Breast epithelium (tissue), 4 donors: ENCODE measurements around the gene MYO9B. TPM values are rescaled to one million over a fixed set of nuclear protein-coding genes. Genes with fewer than 3 reads are reported as not detected.

ENCODE experiments used
- DNase-seq, 2 donors: peaks; one replicate each; pipeline ENCODE4 v3.0.0-alpha.2; 2019; ENCODE audit warnings: low spot score in 2 of 2
- H3K27ac ChIP-seq, 2 donors: fragments of 200-600 bp; sonication (generic) in 1 of 2; one replicate each; pipeline ENCODE4 v1.5.1; 2016 to 2019; ENCODE audit warnings: mild to moderate bottlenecking in 1 of 2
- H3K27me3 ChIP-seq, 2 donors: fragments of 200-600 bp; sonication (generic) in 1 of 2; one replicate each; pipeline versions ENCODE4 v1.5.1 to v1.6.0; 2017 to 2019; ENCODE audit warnings: control low read depth in 1 of 2, mild to moderate bottlenecking in 1 of 2
- H3K36me3 ChIP-seq: fragments of 200-600 bp; one replicate; pipeline ENCODE4 v1.5.1; 2019
- H3K4me1 ChIP-seq, 2 donors: fragments of 200-600 bp; sonication (generic); one replicate each; pipeline ENCODE4 v1.5.1; 2016 to 2019; ENCODE audit warnings: control low read depth in 1 of 2
- H3K4me3 ChIP-seq, 3 donors: fragments of 200-600 bp; sonication (generic); 1 replicate in 2 of 3; 2 replicates in 1 of 3; pipeline ENCODE4 v1.5.1; 2016 to 2019; ENCODE audit warnings: mild to moderate bottlenecking in 3 of 3, moderate library complexity in 2 of 3
- H3K9me3 ChIP-seq, 2 donors: fragments of 200-600 bp; sonication (generic) in 1 of 2; one replicate each; pipeline ENCODE4 v1.5.1; 2016 to 2019; ENCODE audit warnings: control low read depth in 1 of 2
- POLR2A ChIP-seq: fragments of 450-650 bp; IDR thresholded peaks from one replicate; pipeline ENCODE4 v1.6.1; 2016; ENCODE audit warnings: antibody characterized with exemption, mild to moderate bottlenecking, moderate library complexity
- POLR2AphosphoS5 ChIP-seq, 3 donors: sonication (generic); formaldehyde crosslinking; IDR thresholded peaks; one replicate each; pipeline ENCODE4 v1.6.1; 2017; ENCODE audit warnings: antibody characterized with exemption in 3 of 3
- intact Hi-C: fragments of 100-400 bp; cut with DNase I; formaldehyde crosslinking; loops from one replicate; pipeline ENCODE4 v1.15.1; 2023; ENCODE audit warnings: low total_unique reads
- total RNA-seq, 3 donors: library from RNA; depleted of rRNA; stranded (reverse); fragments of >200 nt; gene quantifications; one replicate each; pipeline ENCODE4 v1.1.0, GENCODE V29; 2016
- TF ChIP-seq, protein P1 (sequence below), 3 donors: fragments of 450-650 bp; IDR thresholded peaks; one replicate each; pipeline ENCODE4 v1.5.1; 2016 to 2017; ENCODE audit warnings: antibody characterized with exemption in 3 of 3, mild to moderate bottlenecking in 3 of 3, moderate library complexity in 3 of 3

Gene MYO9B
- total RNA-seq, 3 donors from 2014 or later: 76.0 to 79.5 (median 77.4) TPM

DNA sequence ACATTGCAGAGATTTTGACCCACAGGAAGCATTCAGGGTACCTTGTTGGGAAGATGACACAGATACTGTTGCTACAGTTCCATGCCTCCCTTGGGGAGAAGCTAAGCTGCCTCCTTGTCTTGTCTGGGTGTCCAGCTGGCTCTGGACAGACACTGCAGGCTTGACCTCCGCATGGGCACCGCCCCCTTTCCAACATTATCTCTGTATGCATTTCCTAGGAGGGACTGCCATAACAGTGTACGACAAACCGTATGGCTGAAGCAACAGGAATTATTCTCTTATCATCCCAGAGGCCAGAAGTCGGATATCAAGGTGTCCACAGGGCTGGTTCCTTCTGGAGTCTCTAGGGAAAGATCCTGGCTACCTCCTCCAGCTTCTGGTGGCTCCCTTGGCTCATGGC, 72.6 kb downstream of the MYO9B start:
- Histone ChIP-seq H3K4me1 (no peaks in the 10 kb centered on the region), H3K36me3 (no peaks in the 10 kb centered on the region), H3K4me3 (no peak overlapping the region), H3K9me3 (no peaks in the 10 kb centered on the region), H3K27me3 (no peaks in the 10 kb centered on the region), H3K27ac (no peak overlapping the region)
- DNase-seq: no peak
- TF ChIP-seq POLR2AphosphoS5 (IDR thresholded peaks at IDR 0.05) (no peak), POLR2A (no peak)
- TF ChIP-seq, protein P1, sequence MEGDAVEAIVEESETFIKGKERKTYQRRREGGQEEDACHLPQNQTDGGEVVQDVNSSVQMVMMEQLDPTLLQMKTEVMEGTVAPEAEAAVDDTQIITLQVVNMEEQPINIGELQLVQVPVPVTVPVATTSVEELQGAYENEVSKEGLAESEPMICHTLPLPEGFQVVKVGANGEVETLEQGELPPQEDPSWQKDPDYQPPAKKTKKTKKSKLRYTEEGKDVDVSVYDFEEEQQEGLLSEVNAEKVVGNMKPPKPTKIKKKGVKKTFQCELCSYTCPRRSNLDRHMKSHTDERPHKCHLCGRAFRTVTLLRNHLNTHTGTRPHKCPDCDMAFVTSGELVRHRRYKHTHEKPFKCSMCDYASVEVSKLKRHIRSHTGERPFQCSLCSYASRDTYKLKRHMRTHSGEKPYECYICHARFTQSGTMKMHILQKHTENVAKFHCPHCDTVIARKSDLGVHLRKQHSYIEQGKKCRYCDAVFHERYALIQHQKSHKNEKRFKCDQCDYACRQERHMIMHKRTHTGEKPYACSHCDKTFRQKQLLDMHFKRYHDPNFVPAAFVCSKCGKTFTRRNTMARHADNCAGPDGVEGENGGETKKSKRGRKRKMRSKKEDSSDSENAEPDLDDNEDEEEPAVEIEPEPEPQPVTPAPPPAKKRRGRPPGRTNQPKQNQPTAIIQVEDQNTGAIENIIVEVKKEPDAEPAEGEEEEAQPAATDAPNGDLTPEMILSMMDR (IDR thresholded peaks at IDR 0.05): no peak
- intact Hi-C loops: no loop called here

- H3K9me3 ChIP-seq: no peaks in the 10 kb centered on the region
- no peaks in the 10 kb centered on the region for H3K27me3 ChIP-seq
- no peaks in the 10 kb centered on the region for H3K4me1 ChIP-seq
- intact Hi-C loops: no loop called here
- no peak overlapping the region for H3K4me3 ChIP-seq
- no peak for DNase-seq
- no peak for TF ChIP-seq POLR2AphosphoS5 (IDR thresholded peaks at IDR 0.05)
- TF ChIP-seq, protein P1 (IDR thresholded peaks at IDR 0.05): no peak
- no peak for TF ChIP-seq POLR2A
- no peaks in the 10 kb centered on the region for H3K36me3 ChIP-seq
- peak overlapping the region; percentile 46 to 63 for H3K27ac ChIP-seq
These were observed 74.0 kb downstream of the MYO9B start for GRCh38 chr19:17149393-17150135.

- TF ChIP-seq POLR2AphosphoS5 (IDR thresholded peaks at IDR 0.05) (no peak), POLR2A (no peak)
- Histone ChIP-seq H3K9me3 (no peaks in the 10 kb centered on the region), H3K36me3 (no peaks in the 10 kb centered on the region), H3K27ac (peak overlapping the region; percentile 36 to 68), H3K4me3 (no peak overlapping the region), H3K27me3 (no peaks in the 10 kb centered on the region), H3K4me1 (no peaks in the 10 kb centered on the region)
- intact Hi-C loops: no loop called here
- peak in 1 of 2 donors; percentile 55 for DNase-seq
These were observed 78.4 kb downstream of the MYO9B start for GRCh38 chr19:17153996-17154395.

GRCh38 chr19:17155251-17155650, 79.7 kb downstream of the MYO9B start:
- intact Hi-C loops: no loop called here
- Histone ChIP-seq H3K36me3 (no peaks in the 10 kb centered on the region), H3K27ac (no peak overlapping the region), H3K4me1 (no peaks in the 10 kb centered on the region), H3K4me3 (no peak overlapping the region), H3K9me3 (no peaks in the 10 kb centered on the region), H3K27me3 (no peaks in the 10 kb centered on the region)
- no peak for TF ChIP-seq POLR2A
- no peak for TF ChIP-seq POLR2AphosphoS5 (IDR thresholded peaks at IDR 0.05)
- DNase-seq: no peak

- H3K36me3 ChIP-seq: no peaks in the 10 kb centered on the region
- no peak overlapping the region for H3K27ac ChIP-seq
- no peaks in the 10 kb centered on the region for H3K27me3 ChIP-seq
These were observed 80.8 kb downstream of the MYO9B start for GRCh38 chr19:17156296-17156946.

DNA sequence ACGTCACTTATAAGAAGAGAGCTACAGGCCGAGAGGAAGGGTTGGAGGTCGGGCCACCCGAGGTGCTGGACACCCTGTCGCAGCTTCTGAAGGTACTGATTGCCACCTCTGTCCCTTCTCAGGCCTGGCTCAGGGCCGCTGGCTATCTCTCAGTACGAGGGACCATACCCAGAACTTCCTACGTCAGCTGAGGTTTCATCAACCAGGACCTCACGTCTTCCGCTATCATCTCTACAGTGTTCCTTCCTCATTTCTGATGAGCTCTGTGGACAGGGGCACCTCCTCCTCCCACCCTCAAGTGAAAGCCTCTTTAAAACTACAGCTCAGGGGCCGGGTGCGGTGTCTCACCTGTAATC, 81.3 kb downstream of the MYO9B start:
- intact Hi-C loops: no loop called here
- H3K27me3 ChIP-seq: no peaks in the 10 kb centered on the region
- no peaks in the 10 kb centered on the region for H3K4me1 ChIP-seq
- no peaks in the 10 kb centered on the region for H3K36me3 ChIP-seq
- TF ChIP-seq POLR2AphosphoS5 (IDR thresholded peaks at IDR 0.05) (no peak), POLR2A (no peak)
- TF ChIP-seq, protein P1 (IDR thresholded peaks at IDR 0.05): no peak
- H3K4me3 ChIP-seq: no peak overlapping the region
- no peak for DNase-seq
- no peak overlapping the region for H3K27ac ChIP-seq
- H3K9me3 ChIP-seq: no peaks in the 10 kb centered on the region

More at GRCh38 chr19:17156296-17156946, 80.8 kb downstream of the MYO9B start:
- no peak for DNase-seq
- H3K4me1 ChIP-seq: no peaks in the 10 kb centered on the region
- intact Hi-C loops: no loop called here
- no peaks in the 10 kb centered on the region for H3K9me3 ChIP-seq
- TF ChIP-seq POLR2A: no peak
- TF ChIP-seq POLR2AphosphoS5 (IDR thresholded peaks at IDR 0.05): no peak
- TF ChIP-seq, protein P1 (IDR thresholded peaks at IDR 0.05): no peak
- no peak overlapping the region for H3K4me3 ChIP-seq
